Esophagus muscularis mucosa (tissue), 4 donors: Measurements from ENCODE around the gene SOAT2. TPM values are rescaled to one million over a fixed set of nuclear protein-coding genes. Genes with fewer than 3 reads are reported as not detected.
A peak's percentile ranks its signal among the peaks of the same experiment; 100 is the strongest.

Experiments used
- DNase-seq: peaks from one replicate; pipeline ENCODE4 v3.0.0-alpha.2; 2017; ENCODE audit errors: extremely low spot score
- H3K27ac ChIP-seq, 4 donors: fragments of 200-600 bp; sonication (generic); replicated peaks in 1 of 4; 1 replicate in 3 of 4; 2 replicates in 1 of 4; pipeline ENCODE4 v1.5.1; 2016 to 2019; ENCODE audit warnings: mild to moderate bottlenecking in 1 of 4
- H3K27me3 ChIP-seq, 4 donors: fragments of 200-600 bp; sonication (generic); one replicate each; pipeline versions ENCODE4 v1.5.1 to v1.6.0; 2016 to 2019
- H3K36me3 ChIP-seq, 4 donors: fragments of 200-600 bp; sonication (generic); one replicate each; pipeline ENCODE4 v1.5.1; 2016 to 2019
- H3K4me1 ChIP-seq, 4 donors: fragments of 200-600 bp; sonication (generic); one replicate each; pipeline ENCODE4 v1.5.1; 2016 to 2019
- H3K4me3 ChIP-seq, 4 donors: fragments of 200-600 bp; sonication (generic); 1 replicate in 2 of 4; 2 replicates in 2 of 4; pipeline ENCODE4 v1.5.1; 2016 to 2019; ENCODE audit warnings: mild to moderate bottlenecking in 4 of 4, moderate library complexity in 1 of 4
- H3K9me3 ChIP-seq, 4 donors: fragments of 200-600 bp; sonication (generic); 1 replicate in 3 of 4; 2 replicates in 1 of 4; pipeline ENCODE4 v1.5.1; 2016 to 2019
- CTCF ChIP-seq, 3 experiments: fragments of 200-600 bp in 2 of 3; fragments of 450-650 bp in 1 of 3; sonication (generic) in 2 of 3; IDR thresholded peaks; one replicate each; pipeline ENCODE4 v1.5.1; 2017 to 2019; ENCODE audit warnings: antibody characterized with exemption in 3 of 3, mild to moderate bottlenecking in 2 of 3, moderate library complexity in 1 of 3
- EP300 ChIP-seq: sonication (generic); formaldehyde crosslinking; IDR thresholded peaks from one replicate; pipeline ENCODE4 v1.6.1; 2017; ENCODE audit warnings: antibody characterized with exemption
- POLR2A ChIP-seq: fragments of 450-650 bp; IDR thresholded peaks from one replicate; pipeline ENCODE4 v1.6.1; 2017; ENCODE audit warnings: antibody characterized with exemption, moderate library complexity, mild to moderate bottlenecking, low read depth
- POLR2AphosphoS5 ChIP-seq, 2 donors: sonication (generic); formaldehyde crosslinking; IDR thresholded peaks; one replicate each; pipeline ENCODE4 v1.6.1; 2017; ENCODE audit warnings: antibody characterized with exemption in 2 of 2
- WGBS: methylation state at CpG from one replicate; pipeline ENCODE4 v1.1.5; 2018; 5-methylcytosine and 5-hydroxymethylcytosine counted together
- intact Hi-C: fragments of 100-400 bp; cut with DNase I; formaldehyde crosslinking; loops from one replicate; pipeline ENCODE4 v1.15.1; 2023
- total RNA-seq, 4 donors: library from RNA; depleted of rRNA; stranded (reverse); fragments of >200 nt; gene quantifications; one replicate each; pipeline versions ENCODE4 v1.1.0 to v1.2.1, GENCODE V29; 2016

SOAT2 gene
- total RNA-seq, 4 donors from 2014 or later: not detected

GRCh38 chr12:53098354-53098981, 4.8 kb upstream of the SOAT2 start:
- Histone ChIP-seq H3K9me3 (no peaks in the 10 kb centered on the region), H3K36me3 (peaks cover 8 to 24% (median 19%) of the 10 kb centered on the region in 4 donors), H3K4me3 (peak overlapping the region; percentile 69 to 78 (median 71)), H3K4me1 (peaks cover 32 to 65% (median 52%) of the 10 kb centered on the region in 4 donors), H3K27me3 (no peaks in the 10 kb centered on the region), H3K27ac (peak overlapping the region; percentile 87 to 96 (median 91))
- WGBS: 33% methylated on average over 13 of the region's 13 CpGs
- TF ChIP-seq CTCF (IDR thresholded peaks at IDR 0.05): no peak
- peak; percentile 39 to 67 for TF ChIP-seq POLR2AphosphoS5 (IDR thresholded peaks at IDR 0.05)
- no peak for DNase-seq
- intact Hi-C loops: no loop called here

- WGBS: 23% methylated on average over 6 of the region's 6 CpGs
- H3K36me3 ChIP-seq: peaks cover 8 to 24% (median 19%) of the 10 kb centered on the region in 4 donors
- peaks cover 32 to 66% (median 52%) of the 10 kb centered on the region in 4 donors for H3K4me1 ChIP-seq
- intact Hi-C loops: loop anchor here (1.0 kb wide), 1 partner anchor 33 kb away; no protein-coding TSS in a partner anchor
- H3K27me3 ChIP-seq: no peaks in the 10 kb centered on the region
- DNase-seq: peak; percentile 99
- H3K27ac ChIP-seq: peak overlapping the region; percentile 87 to 96 (median 91)
- peak overlapping the region; percentile 69 to 78 (median 71) for H3K4me3 ChIP-seq
- TF ChIP-seq CTCF (IDR thresholded peaks at IDR 0.05): peak; percentile 97 to 100 (median 99)
- peak; percentile 84 to 90 for TF ChIP-seq POLR2AphosphoS5 (IDR thresholded peaks at IDR 0.05)
- no peak for TF ChIP-seq POLR2A
- no peak for TF ChIP-seq EP300
- H3K9me3 ChIP-seq: no peaks in the 10 kb centered on the region
Measured at GRCh38 chr12:53099071-53099882, 4.0 kb upstream of the SOAT2 start.

GRCh38 chr12:53100466-53101151, 2.7 kb upstream of the SOAT2 start:
- intact Hi-C loops: no loop called here
- Histone ChIP-seq H3K27me3 (no peaks in the 10 kb centered on the region), H3K4me1 (peaks cover 32 to 66% (median 51%) of the 10 kb centered on the region in 4 donors), H3K9me3 (no peaks in the 10 kb centered on the region), H3K36me3 (peaks cover 8 to 24% (median 19%) of the 10 kb centered on the region in 4 donors), H3K4me3 (peak overlapping the region in 2 of 4 donors; percentile 9 to 23), H3K27ac (peak overlapping the region in 2 of 4 donors; percentile 0 to 20)
- no peak for DNase-seq
- WGBS: 83% methylated on average over 7 of the region's 13 CpGs
- TF ChIP-seq POLR2A (no peak), POLR2AphosphoS5 (IDR thresholded peaks at IDR 0.05) (no peak), CTCF (IDR thresholded peaks at IDR 0.05) (no peak), EP300 (no peak)

GRCh38 chr12:53101266-53101665, 2.0 kb upstream of the SOAT2 start:
- H3K4me1 ChIP-seq: peaks cover 25 to 60% (median 46%) of the 10 kb centered on the region in 4 donors
- no peaks in the 10 kb centered on the region for H3K9me3 ChIP-seq
- TF ChIP-seq POLR2A (no peak), EP300 (no peak), CTCF (IDR thresholded peaks at IDR 0.05) (no peak), POLR2AphosphoS5 (IDR thresholded peaks at IDR 0.05) (no peak)
- WGBS: 87% methylated on average over 7 of the region's 7 CpGs
- intact Hi-C loops: no loop called here
- no peak overlapping the region for H3K27ac ChIP-seq
- no peak overlapping the region for H3K4me3 ChIP-seq
- peaks cover 8 to 24% (median 19%) of the 10 kb centered on the region in 4 donors for H3K36me3 ChIP-seq
- H3K27me3 ChIP-seq: no peaks in the 10 kb centered on the region
- no peak for DNase-seq
